Prostate gland (tissue), 2 donors: ENCODE measurements around the gene RRAS2.
"Not testable (repeated sequence)": the region's sequence is repeated elsewhere in the genome, so short reads cannot be mapped to it uniquely, and the experiment has no call there.

Source experiments
- CTCF ChIP-seq, 4 experiments: fragments of 200-600 bp in 2 of 4; fragments of 450-650 bp in 2 of 4; sonication (generic) in 2 of 4; IDR thresholded peaks; 1 replicate in 3 of 4; 2 replicates in 1 of 4; pipeline ENCODE4 v1.5.1; 2016 to 2019; ENCODE audit warnings: antibody characterized with exemption in 4 of 4, mild to moderate bottlenecking in 2 of 4, moderate library complexity in 2 of 4
- POLR2A ChIP-seq: fragments of 450-650 bp; IDR thresholded peaks from one replicate; pipeline ENCODE4 v1.6.1; 2016; ENCODE audit warnings: antibody characterized with exemption, mild to moderate bottlenecking
- POLR2AphosphoS5 ChIP-seq: sonication (generic); formaldehyde crosslinking; IDR thresholded peaks from one replicate; pipeline ENCODE4 v1.6.1; 2017; ENCODE audit warnings: antibody characterized with exemption

GRCh38 chr11:14354604-14355003, 4.4 kb downstream of the RRAS2 start:
- not testable (repeated sequence) for TF ChIP-seq CTCF (IDR thresholded peaks at IDR 0.05); POLR2A; POLR2AphosphoS5
